OCI-LY1 (cell line): ENCODE data around the gene ANKRD34B.

ENCODE experiments used
- H2AFZ ChIP-seq: fragments of 200-600 bp; sonication (generic), shearing (Covaris generic); 2 replicates; pipeline ENCODE4 v1.6.0; 2014; ENCODE audit warnings: antibody characterized with exemption, mild to moderate bottlenecking, low read length
- H3F3A ChIP-seq: fragments of 200-600 bp; sonication (generic), shearing (Covaris generic); 2 replicates; pipeline ENCODE4 v1.6.0; 2014; ENCODE audit warnings: mild to moderate bottlenecking, antibody characterized with exemption, low read length, moderate library complexity; ENCODE audit not compliant: insufficient read depth
- H3K27ac ChIP-seq: fragments of 200-600 bp; sonication (generic); 2 replicates; pipeline ENCODE4 v1.5.1; 2014; ENCODE audit warnings: low read length, mixed run types, mild to moderate bottlenecking, low read depth; ENCODE audit not compliant: poor library complexity, severe bottlenecking
- H3K27me3 ChIP-seq: fragments of 200-600 bp; sonication (generic); 2 replicates; pipeline ENCODE4 v1.6.0; 2014; ENCODE audit warnings: antibody characterized with exemption, mild to moderate bottlenecking, low read length, moderate library complexity; ENCODE audit not compliant: insufficient read depth
- H3K36me3 ChIP-seq: fragments of 200-600 bp; sonication (generic); 2 replicates; pipeline ENCODE4 v1.6.1; 2014; ENCODE audit warnings: mild to moderate bottlenecking, antibody characterized with exemption, low read length, moderate library complexity, mixed read lengths; ENCODE audit not compliant: insufficient read depth
- H3K4me1 ChIP-seq: fragments of 200-600 bp; sonication (generic); 2 replicates; pipeline ENCODE4 v1.5.1; 2014; ENCODE audit warnings: mild to moderate bottlenecking, low read length, moderate library complexity; ENCODE audit not compliant: insufficient read depth, severe bottlenecking
- H3K4me2 ChIP-seq: fragments of 200-600 bp; sonication (generic), shearing (Covaris generic); 2 replicates; pipeline ENCODE4 v1.6.1; 2014; ENCODE audit warnings: low read length
- H3K4me3 ChIP-seq: fragments of 200-600 bp; sonication (generic); 2 replicates; pipeline ENCODE4 v1.5.1; 2014; ENCODE audit warnings: low read length, low read depth, mild to moderate bottlenecking, mixed read lengths; ENCODE audit not compliant: poor library complexity, severe bottlenecking
- H3K79me2 ChIP-seq: fragments of 200-600 bp; shearing (Covaris generic); 2 replicates; pipeline ENCODE4 v1.6.1; 2016; ENCODE audit warnings: mixed run types, low read length, mixed read lengths; ENCODE audit not compliant: insufficient read depth
- H3K9ac ChIP-seq: fragments of 200-600 bp; sonication (generic), shearing (Covaris generic); 2 replicates; pipeline ENCODE4 v1.6.1; 2014; ENCODE audit warnings: mild to moderate bottlenecking, low read length, mixed read lengths
- H3K9me2 ChIP-seq: fragments of 200-600 bp; sonication (generic), shearing (Covaris generic); 2 replicates; pipeline ENCODE4 v1.6.1; 2014; ENCODE audit warnings: low read depth, mild to moderate bottlenecking, low read length, mixed read lengths
- H3K9me3 ChIP-seq: fragments of 200-600 bp; shearing (Covaris generic); 2 replicates; pipeline ENCODE4 v1.6.1; 2014; ENCODE audit warnings: low read length, mixed read lengths
- H4K20me1 ChIP-seq: fragments of 200-600 bp; sonication (generic), shearing (Covaris generic); 2 replicates; pipeline ENCODE4 v1.6.0; 2016; ENCODE audit warnings: mild to moderate bottlenecking, low read length; ENCODE audit not compliant: insufficient read depth
- CTCF ChIP-seq: fragments of 200-600 bp; sonication (generic), shearing (Covaris generic); IDR thresholded peaks from 2 replicates; pipeline ENCODE4 v1.5.1; 2017; ENCODE audit warnings: mild to moderate bottlenecking, antibody characterized with exemption, low read length, moderate library complexity, mixed read lengths
- EZH2 ChIP-seq: fragments of 200-600 bp; sonication (generic), shearing (Covaris generic); IDR thresholded peaks from 2 replicates; pipeline ENCODE4 v1.8.0; 2017; ENCODE audit warnings: borderline replicate concordance, mixed run types, mild to moderate bottlenecking, antibody characterized with exemption, low read length, moderate library complexity, mixed read lengths

ANKRD34B gene

GRCh38 chr5:80607832-80608231 is 37.8 kb upstream of the ANKRD34B start:
- H3K9me2 ChIP-seq: no peaks in the 10 kb centered on the region
- TF ChIP-seq CTCF (no peak), EZH2 (no peak)

GRCh38 chr5:80607343-80607742 is 37.3 kb upstream of the ANKRD34B start:
- TF ChIP-seq EZH2 (no peak), CTCF (no peak)

More at GRCh38 chr5:80607832-80608231, 37.8 kb upstream of the ANKRD34B start:
- Histone ChIP-seq H2AFZ (no peak overlapping the region), H4K20me1 (no peaks in the 10 kb centered on the region), H3K27me3 (no peaks in the 10 kb centered on the region), H3K27ac (no peak overlapping the region), H3K4me2 (no peak overlapping the region), H3K79me2 (no peaks in the 10 kb centered on the region), H3K36me3 (no peaks in the 10 kb centered on the region), H3F3A (no peaks in the 10 kb centered on the region), H3K9ac (no peak overlapping the region), H3K4me1 (no peaks in the 10 kb centered on the region), H3K9me3 (no peaks in the 10 kb centered on the region), H3K4me3 (no peak overlapping the region)

GRCh38 chr5:80600943-80601693 is 31.0 kb upstream of the ANKRD34B start:
- H2AFZ ChIP-seq: no peak overlapping the region
- no peaks in the 10 kb centered on the region for H3F3A ChIP-seq
- no peak overlapping the region for H3K4me2 ChIP-seq
- no peak overlapping the region for H3K4me3 ChIP-seq
- no peak overlapping the region for H3K9ac ChIP-seq
- no peaks in the 10 kb centered on the region for H3K9me2 ChIP-seq
- no peaks in the 10 kb centered on the region for H3K36me3 ChIP-seq
- no peaks in the 10 kb centered on the region for H3K27me3 ChIP-seq
- no peak overlapping the region for H3K27ac ChIP-seq
- H4K20me1 ChIP-seq: no peaks in the 10 kb centered on the region
- TF ChIP-seq CTCF (no peak), EZH2 (no peak)
- H3K9me3 ChIP-seq: no peaks in the 10 kb centered on the region
- no peaks in the 10 kb centered on the region for H3K4me1 ChIP-seq
- H3K79me2 ChIP-seq: no peaks in the 10 kb centered on the region

More at GRCh38 chr5:80607343-80607742, 37.3 kb upstream of the ANKRD34B start:
- H3K9ac ChIP-seq: no peak overlapping the region
- H4K20me1 ChIP-seq: no peaks in the 10 kb centered on the region
- H3K27me3 ChIP-seq: no peaks in the 10 kb centered on the region
- no peak overlapping the region for H3K4me3 ChIP-seq
- H3K4me1 ChIP-seq: no peaks in the 10 kb centered on the region
- no peaks in the 10 kb centered on the region for H3F3A ChIP-seq
- no peak overlapping the region for H2AFZ ChIP-seq
- H3K9me3 ChIP-seq: no peaks in the 10 kb centered on the region
- H3K79me2 ChIP-seq: no peaks in the 10 kb centered on the region
- H3K27ac ChIP-seq: no peak overlapping the region
- no peaks in the 10 kb centered on the region for H3K9me2 ChIP-seq
- H3K4me2 ChIP-seq: no peak overlapping the region
- no peaks in the 10 kb centered on the region for H3K36me3 ChIP-seq
